HepG2 (cell line): ENCODE data around the gene COBLL1. TPM values are rescaled to one million over a fixed set of nuclear protein-coding genes. Genes with fewer than 3 reads are reported as not detected.

Experiments used
- LRRFIP1 ChIP-seq: sonication (generic); formaldehyde crosslinking; conservative IDR thresholded peaks from 2 replicates; pipeline ENCODE4 v1.4.0; 2020; ENCODE audit warnings: missing genetic modification reagents
- MAF1 ChIP-seq: sonication (generic); formaldehyde crosslinking; IDR thresholded peaks from 2 replicates; pipeline ENCODE4 v1.5.0; 2020; ENCODE audit warnings: missing genetic modification reagents, borderline replicate concordance
- MLX ChIP-seq: IDR thresholded peaks from 2 replicates; pipeline ENCODE4 v1.6.1; 2016
- MYC ChIP-seq: sonication (generic); formaldehyde crosslinking; IDR thresholded peaks from 2 replicates; pipeline ENCODE4 v1.9.0; 2021; ENCODE audit warnings: missing genetic modification reagents, borderline replicate concordance
- MZF1 ChIP-seq: sonication (generic); formaldehyde crosslinking; IDR thresholded peaks from 2 replicates; pipeline ENCODE4 v1.8.1; 2023; ENCODE audit warnings: mild to moderate bottlenecking, missing genetic modification reagents, borderline replicate concordance
- PAWR ChIP-seq: sonication (generic); formaldehyde crosslinking; IDR thresholded peaks from 2 replicates; pipeline ENCODE4 v1.4.0; 2020; ENCODE audit warnings: missing genetic modification reagents, mild to moderate bottlenecking, borderline replicate concordance
- PRDM4 ChIP-seq: sonication (generic); formaldehyde crosslinking; IDR thresholded peaks from 2 replicates; pipeline ENCODE4 v1.9.0; 2021; ENCODE audit warnings: missing genetic modification reagents, borderline replicate concordance
- SCMH1 ChIP-seq: sonication (generic); formaldehyde crosslinking; IDR thresholded peaks from 2 replicates; pipeline ENCODE4 v1.9.0; 2021; ENCODE audit warnings: missing genetic modification reagents, mild to moderate bottlenecking, borderline replicate concordance
- SIN3A ChIP-seq: IDR thresholded peaks from 2 replicates; pipeline ENCODE4 v1.6.1; 2011; ENCODE audit warnings: low read depth, mild to moderate bottlenecking, control low read depth, low read length, borderline replicate concordance
- XRCC5 ChIP-seq: fragments of 200-400 bp; formaldehyde crosslinking; optimal IDR thresholded peaks from 2 replicates; pipeline ENCODE3; 2017; ENCODE audit warnings: mild to moderate bottlenecking, low read length
- ZNF331 ChIP-seq: sonication (generic); formaldehyde crosslinking; IDR thresholded peaks from 2 replicates; pipeline ENCODE4 v1.4.0; 2020; ENCODE audit warnings: missing genetic modification reagents
- ZNF44 ChIP-seq: sonication (generic); formaldehyde crosslinking; IDR thresholded peaks from 2 replicates; pipeline ENCODE4 v1.5.1; 2020; ENCODE audit warnings: mild to moderate bottlenecking, missing genetic modification reagents
- ZNF563 ChIP-seq: sonication (generic); formaldehyde crosslinking; IDR thresholded peaks from 2 replicates; pipeline ENCODE4 v1.8.0; 2022; ENCODE audit warnings: mild to moderate bottlenecking, moderate library complexity, missing genetic modification reagents
- ZNF75D ChIP-seq: sonication (generic); formaldehyde crosslinking; IDR thresholded peaks from 2 replicates; pipeline ENCODE4 v1.8.1; 2023; ENCODE audit warnings: missing genetic modification reagents, mild to moderate bottlenecking, borderline replicate concordance
- ZNF777 ChIP-seq: sonication (generic); formaldehyde crosslinking; IDR thresholded peaks from 2 replicates; pipeline ENCODE4 v1.4.0; 2020; ENCODE audit warnings: missing genetic modification reagents
- polyA plus RNA-seq, 8 experiments: library from polyadenylated mRNA; depleted of rRNA in 3 of 8; stranded (reverse) in 7 of 8; unstranded in 1 of 8; fragments of >200 nt; fragmentation: Illumina TruSeq in 4 of 8; extraction: Trizol in 4 of 8; gene quantifications; 2 replicates each; pipeline versions ENCODE4 v1.2.1 to v1.2.3, GENCODE V29; 2011 to 2016; ENCODE audit warnings: low read depth in 4 of 8, missing spikeins in 1 of 8, mixed read lengths in 1 of 8; ENCODE audit not compliant: insufficient read depth in 1 of 8
- total RNA-seq, 5 experiments: library from RNA; depleted of rRNA; stranded (reverse); fragments of >200 nt; fragmentation: Illumina TruSeq; extraction: Trizol; gene quantifications; 2 replicates each; pipeline ENCODE4 v1.2.3, GENCODE V29; 2016; ENCODE audit warnings: low read depth in 1 of 5
- TF ChIP-seq, protein P1 (sequence below): sonication (generic); formaldehyde crosslinking; IDR thresholded peaks from 2 replicates; pipeline ENCODE4 v1.4.0; 2020; ENCODE audit warnings: mild to moderate bottlenecking, missing genetic modification reagents, borderline replicate concordance
- TF ChIP-seq, protein P2 (sequence below): sonication (generic); formaldehyde crosslinking; IDR thresholded peaks from 2 replicates; pipeline ENCODE4 v1.4.0; 2020; ENCODE audit warnings: low read depth, missing genetic modification reagents
- TF ChIP-seq, protein P3 (sequence below): sonication (generic); formaldehyde crosslinking; IDR thresholded peaks from 2 replicates; pipeline ENCODE4 v1.5.0; 2020; ENCODE audit warnings: missing genetic modification reagents

COBLL1 gene
- total and polyA plus RNA-seq, 2 of the 13 experiments (the other 11 are each of a cell fraction or from before 2014, with no cell fraction given) = 32.6 to 86.8 TPM

DNA sequence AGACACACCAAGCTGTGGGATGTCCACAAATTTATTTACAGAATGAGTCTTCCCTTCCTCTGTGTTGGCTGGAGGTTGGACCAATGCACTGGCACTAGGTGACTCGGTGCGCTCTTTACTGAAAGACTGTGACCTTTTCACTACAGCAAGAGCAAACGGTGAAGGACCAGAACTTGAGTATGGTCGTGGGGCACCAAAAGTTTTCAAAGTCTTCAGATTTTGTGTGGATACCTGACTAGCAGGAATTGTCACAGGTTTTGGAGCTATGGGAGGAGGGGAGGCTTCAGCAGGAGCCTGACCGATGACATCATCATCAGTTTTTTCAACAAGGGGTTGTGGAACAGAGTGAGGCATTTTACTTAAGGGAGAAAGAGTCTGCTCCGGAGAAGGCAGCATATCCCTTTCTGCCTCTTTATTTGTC is 147.3 kb downstream of the COBLL1 start (continued):
- TF ChIP-seq ZNF777 (CRISPR knock-in tag) (no peak), XRCC5 (no peak), ZNF44 (CRISPR knock-in tag) (peak; percentile 100), MAF1 (CRISPR knock-in tag) (no peak), MLX (CRISPR knock-in tag) (no peak), ZNF75D (CRISPR knock-in tag) (no peak), ZNF331 (CRISPR knock-in tag) (peak; percentile 12; the same call in 1 of the 2 replicates), ZNF563 (CRISPR knock-in tag) (no peak), MZF1 (CRISPR knock-in tag) (no peak), LRRFIP1 (no peak), SCMH1 (CRISPR knock-in tag) (no peak), SIN3A (no peak), MYC (CRISPR knock-in tag) (no peak), PAWR (no peak), PRDM4 (CRISPR knock-in tag) (no peak)
- TF ChIP-seq, protein P1, sequence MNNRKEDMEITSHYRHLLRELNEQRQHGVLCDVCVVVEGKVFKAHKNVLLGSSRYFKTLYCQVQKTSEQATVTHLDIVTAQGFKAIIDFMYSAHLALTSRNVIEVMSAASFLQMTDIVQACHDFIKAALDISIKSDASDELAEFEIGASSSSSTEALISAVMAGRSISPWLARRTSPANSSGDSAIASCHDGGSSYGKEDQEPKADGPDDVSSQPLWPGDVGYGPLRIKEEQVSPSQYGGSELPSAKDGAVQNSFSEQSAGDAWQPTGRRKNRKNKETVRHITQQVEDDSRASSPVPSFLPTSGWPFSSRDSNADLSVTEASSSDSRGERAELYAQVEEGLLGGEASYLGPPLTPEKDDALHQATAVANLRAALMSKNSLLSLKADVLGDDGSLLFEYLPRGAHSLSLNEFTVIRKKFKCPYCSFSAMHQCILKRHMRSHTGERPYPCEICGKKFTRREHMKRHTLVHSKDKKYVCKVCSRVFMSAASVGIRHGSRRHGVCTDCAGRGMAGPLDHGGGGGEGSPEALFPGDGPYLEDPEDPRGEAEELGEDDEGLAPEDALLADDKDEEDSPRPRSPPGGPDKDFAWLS = no peak
- TF ChIP-seq, protein P2, sequence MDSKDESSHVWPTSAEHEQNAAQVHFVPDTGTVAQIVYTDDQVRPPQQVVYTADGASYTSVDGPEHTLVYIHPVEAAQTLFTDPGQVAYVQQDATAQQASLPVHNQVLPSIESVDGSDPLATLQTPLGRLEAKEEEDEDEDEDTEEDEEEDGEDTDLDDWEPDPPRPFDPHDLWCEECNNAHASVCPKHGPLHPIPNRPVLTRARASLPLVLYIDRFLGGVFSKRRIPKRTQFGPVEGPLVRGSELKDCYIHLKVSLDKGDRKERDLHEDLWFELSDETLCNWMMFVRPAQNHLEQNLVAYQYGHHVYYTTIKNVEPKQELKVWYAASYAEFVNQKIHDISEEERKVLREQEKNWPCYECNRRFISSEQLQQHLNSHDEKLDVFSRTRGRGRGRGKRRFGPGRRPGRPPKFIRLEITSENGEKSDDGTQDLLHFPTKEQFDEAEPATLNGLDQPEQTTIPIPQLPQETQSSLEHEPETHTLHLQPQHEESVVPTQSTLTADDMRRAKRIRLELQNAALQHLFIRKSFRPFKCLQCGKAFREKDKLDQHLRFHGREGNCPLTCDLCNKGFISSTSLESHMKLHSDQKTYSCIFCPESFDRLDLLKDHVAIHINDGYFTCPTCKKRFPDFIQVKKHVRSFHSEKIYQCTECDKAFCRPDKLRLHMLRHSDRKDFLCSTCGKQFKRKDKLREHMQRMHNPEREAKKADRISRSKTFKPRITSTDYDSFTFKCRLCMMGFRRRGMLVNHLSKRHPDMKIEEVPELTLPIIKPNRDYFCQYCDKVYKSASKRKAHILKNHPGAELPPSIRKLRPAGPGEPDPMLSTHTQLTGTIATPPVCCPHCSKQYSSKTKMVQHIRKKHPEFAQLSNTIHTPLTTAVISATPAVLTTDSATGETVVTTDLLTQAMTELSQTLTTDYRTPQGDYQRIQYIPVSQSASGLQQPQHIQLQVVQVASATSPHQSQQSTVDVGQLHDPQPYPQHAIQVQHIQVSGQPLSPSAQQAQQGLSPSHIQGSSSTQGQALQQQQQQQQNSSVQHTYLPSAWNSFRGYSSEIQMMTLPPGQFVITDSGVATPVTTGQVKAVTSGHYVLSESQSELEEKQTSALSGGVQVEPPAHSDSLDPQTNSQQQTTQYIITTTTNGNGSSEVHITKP (CRISPR knock-in tag) = 0 out of 2 replicates have a peak, but pooled peaks have one; percentile 39
- TF ChIP-seq, protein P3, sequence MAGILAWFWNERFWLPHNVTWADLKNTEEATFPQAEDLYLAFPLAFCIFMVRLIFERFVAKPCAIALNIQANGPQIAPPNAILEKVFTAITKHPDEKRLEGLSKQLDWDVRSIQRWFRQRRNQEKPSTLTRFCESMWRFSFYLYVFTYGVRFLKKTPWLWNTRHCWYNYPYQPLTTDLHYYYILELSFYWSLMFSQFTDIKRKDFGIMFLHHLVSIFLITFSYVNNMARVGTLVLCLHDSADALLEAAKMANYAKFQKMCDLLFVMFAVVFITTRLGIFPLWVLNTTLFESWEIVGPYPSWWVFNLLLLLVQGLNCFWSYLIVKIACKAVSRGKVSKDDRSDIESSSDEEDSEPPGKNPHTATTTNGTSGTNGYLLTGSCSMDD (CRISPR knock-in tag) = no peak
